BLaER1 treated with 17β-estradiol and CSF1 and Interleukin-3, amounts not matched to agents 10 nM and 100 nM (cell line): Measurements from ENCODE around the gene PRPF6.

ENCODE experiments used
- H3K27ac ChIP-seq, 11 experiments: shearing (Covaris generic); formaldehyde crosslinking; 2 replicates each; pipeline ENCODE4 v1.8.1; 2022
- H3K27me3 ChIP-seq, 11 experiments: shearing (Covaris generic); formaldehyde crosslinking; 2 replicates each; pipeline ENCODE4 v1.8.1; 2022
- H3K36me3 ChIP-seq, 11 experiments: shearing (Covaris generic); formaldehyde crosslinking; 2 replicates each; pipeline ENCODE4 v1.8.1; 2022
- H3K4me1 ChIP-seq, 10 experiments: shearing (Covaris generic); formaldehyde crosslinking; 2 replicates each; pipeline ENCODE4 v1.8.1; 2022
- H3K4me2 ChIP-seq, 11 experiments: shearing (Covaris generic); formaldehyde crosslinking; 2 replicates each; pipeline ENCODE4 v1.8.1; 2022
- H3K4me3 ChIP-seq, 10 experiments: shearing (Covaris generic); formaldehyde crosslinking; 2 replicates each; pipeline ENCODE4 v1.8.1; 2022
- H3K9ac ChIP-seq, 11 experiments: shearing (Covaris generic); formaldehyde crosslinking; 2 replicates each; pipeline ENCODE4 v1.8.1; 2022
- H3K9me3 ChIP-seq, 11 experiments: shearing (Covaris generic); formaldehyde crosslinking; replicated peaks in 1 of 11; 2 replicates each; pipeline ENCODE4 v1.8.1; 2022
- H4K20me1 ChIP-seq, 11 experiments: shearing (Covaris generic); formaldehyde crosslinking; 2 replicates each; pipeline ENCODE4 v1.8.1; 2022
- Cebpa-rat ChIP-seq, 11 experiments: shearing (Covaris generic); IDR thresholded peaks; 2 replicates each; pipeline ENCODE4 v1.8.1; 2022

The PRPF6 gene

DNA sequence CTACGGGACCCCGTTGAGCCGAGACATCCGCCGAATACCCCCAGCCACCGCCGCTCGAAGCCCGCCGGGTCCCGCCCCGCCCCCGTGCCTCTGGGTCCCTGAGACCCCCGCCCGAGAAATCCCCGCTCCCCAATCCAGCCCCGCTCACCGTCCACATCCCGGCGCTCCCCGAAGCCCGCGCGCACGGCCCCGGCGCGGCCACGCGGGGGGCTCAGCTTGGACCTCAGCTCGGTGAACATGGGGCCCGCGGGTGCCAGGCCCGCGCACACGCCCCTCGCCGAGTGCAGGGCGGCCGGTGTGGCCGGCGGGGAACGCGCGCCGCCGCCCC, 1.7 kb upstream of the PRPF6 start:
- Histone ChIP-seq H3K4me2 (peak overlapping the region; percentile 97 to 100 (median 100)), H3K27ac (peak overlapping the region in 10 of 11 experiments; percentile 13 to 87 (median 80); a peak in 18 of 22 replicates), H3K27me3 (no peaks in the 10 kb centered on the region), H4K20me1 (peaks cover 0 to 48% (median 24%) of the 10 kb centered on the region in 11 experiments; a peak in 17 of 22 replicates), H3K4me3 (peak overlapping the region; percentile 60 to 94 (median 86)), H3K36me3 (peaks cover 16 to 25% (median 19%) of the 10 kb centered on the region in 11 experiments), H3K9me3 (no peaks in the 10 kb centered on the region), H3K9ac (peak overlapping the region; percentile 76 to 85 (median 82)), H3K4me1 (peaks cover 45 to 59% (median 55%) of the 10 kb centered on the region in 10 experiments)
- no peak for TF ChIP-seq Cebpa-rat (IDR thresholded peaks at IDR 0.05)

GRCh38 chr20:63979557-63980316, 1.2 kb upstream of the PRPF6 start, which contains the start of gene SAMD10:
Gene SAMD10 (minus strand): TSS chr20:63979642. CDS start chr20:63979467, 175 bp downstream.
- Histone ChIP-seq H3K4me2 (peak within 1 kb of the TSS; percentile 97 to 100 (median 100)), H3K4me3 (peak within 1 kb of the TSS; percentile 78 to 94 (median 86))

GRCh38 chr20:63980317-63980805, 571 bp upstream of the PRPF6 start:
- no peaks in the 10 kb centered on the region for H3K9me3 ChIP-seq
- H3K27ac ChIP-seq: peak overlapping the region in 10 of 11 experiments; percentile 28 to 87 (median 80); a peak in 20 of 22 replicates
- H3K4me1 ChIP-seq: peaks cover 41 to 57% (median 54%) of the 10 kb centered on the region in 10 experiments

More at GRCh38 chr20:63979557-63980316, 1.2 kb upstream of the PRPF6 start, which contains the start of gene SAMD10:
- Histone ChIP-seq H3K36me3 (peaks cover 22 to 30% (median 24%) of the 10 kb centered on the region in 11 experiments), H3K27ac (peak within 1 kb of the TSS in 10 of 11 experiments; percentile 43 to 87 (median 80); a peak in 20 of 22 replicates), H4K20me1 (peaks cover 0 to 49% (median 30%) of the 10 kb centered on the region in 11 experiments; a peak in 17 of 22 replicates), H3K27me3 (no peaks in the 10 kb centered on the region), H3K9me3 (no peaks in the 10 kb centered on the region), H3K4me1 (peaks cover 41 to 57% (median 54%) of the 10 kb centered on the region in 10 experiments), H3K9ac (peak within 1 kb of the TSS; percentile 76 to 86 (median 83))
- no peak for TF ChIP-seq Cebpa-rat (IDR thresholded peaks at IDR 0.05)

DNA sequence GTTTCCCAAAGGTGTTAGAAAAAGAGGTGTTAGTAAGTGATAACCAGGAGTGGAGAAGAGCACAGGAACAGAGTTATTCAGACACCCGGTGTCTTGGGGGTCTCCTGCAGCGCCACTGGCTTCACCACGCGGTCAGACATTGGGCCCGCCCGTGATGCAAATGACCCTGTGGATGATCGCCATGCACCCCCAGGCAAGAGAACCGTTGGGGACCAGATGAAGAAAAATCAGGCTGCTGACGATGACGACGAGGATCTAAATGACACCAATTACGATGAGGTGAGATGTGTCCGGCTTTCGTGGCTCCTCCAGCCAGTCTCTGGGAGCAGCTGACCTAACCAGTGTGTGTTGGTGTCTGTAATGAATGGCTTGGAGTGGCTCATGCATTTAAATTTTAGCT, 2.0 kb downstream of the PRPF6 start:
- Histone ChIP-seq H4K20me1 (peaks cover 0 to 57% (median 31%) of the 10 kb centered on the region in 11 experiments; a peak in 18 of 22 replicates), H3K27ac (peak overlapping the region in 1 of 11 experiments; percentile 20; a peak in 1 of 22 replicates), H3K9ac (peak overlapping the region in 10 of 11 experiments; percentile 69 to 89 (median 83); a peak in 14 of 22 replicates), H3K4me1 (peaks cover 38 to 45% (median 43%) of the 10 kb centered on the region in 10 experiments), H3K9me3 (no peaks in the 10 kb centered on the region), H3K4me3 (no peak overlapping the region), H3K36me3 (peaks cover 51 to 58% (median 55%) of the 10 kb centered on the region in 11 experiments), H3K4me2 (peak overlapping the region in 10 of 11 experiments; percentile 89 to 100 (median 98); a peak in 17 of 22 replicates), H3K27me3 (no peaks in the 10 kb centered on the region)
- no peak for TF ChIP-seq Cebpa-rat (IDR thresholded peaks at IDR 0.05)

More at GRCh38 chr20:63980317-63980805, 571 bp upstream of the PRPF6 start:
- no peak for TF ChIP-seq Cebpa-rat (IDR thresholded peaks at IDR 0.05)
- peak overlapping the region; percentile 97 to 100 (median 100) for H3K4me2 ChIP-seq
- H4K20me1 ChIP-seq: peaks cover 0 to 55% (median 31%) of the 10 kb centered on the region in 11 experiments; a peak in 17 of 22 replicates
- H3K36me3 ChIP-seq: peaks cover 28 to 35% (median 31%) of the 10 kb centered on the region in 11 experiments
- H3K27me3 ChIP-seq: no peaks in the 10 kb centered on the region
- peak overlapping the region; percentile 43 to 86 (median 83); a peak in 20 of 22 replicates for H3K9ac ChIP-seq
- peak overlapping the region; percentile 78 to 94 (median 86); a peak in 19 of 20 replicates for H3K4me3 ChIP-seq

DNA sequence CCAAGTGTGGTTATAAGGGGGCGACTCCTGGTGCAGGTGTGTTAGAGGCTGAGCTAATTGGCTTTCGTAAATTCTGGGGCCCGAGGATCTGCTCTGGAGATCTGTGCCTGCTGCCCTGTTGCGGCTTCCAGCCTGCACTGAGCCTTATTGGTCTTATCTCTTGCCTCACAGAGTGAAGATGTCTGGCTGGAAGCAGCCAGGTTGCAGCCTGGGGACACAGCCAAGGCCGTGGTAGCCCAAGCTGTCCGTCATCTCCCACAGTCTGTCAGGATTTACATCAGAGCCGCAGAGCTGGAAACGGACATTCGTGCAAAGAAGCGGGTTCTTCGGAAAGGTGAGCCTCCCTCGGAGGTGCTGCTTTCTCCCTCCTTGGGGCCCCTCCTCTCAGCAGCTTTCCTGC, 20.0 kb downstream of the PRPF6 start:
- Histone ChIP-seq H3K9ac (no peak overlapping the region), H3K27ac (no peak overlapping the region), H3K4me2 (peak overlapping the region in 7 of 11 experiments; percentile 7 to 92 (median 85); a peak in 7 of 22 replicates), H3K27me3 (no peaks in the 10 kb centered on the region), H3K4me3 (no peak overlapping the region), H3K4me1 (peaks cover 31 to 51% (median 49%) of the 10 kb centered on the region in 10 experiments), H3K36me3 (peaks cover 65 to 98% (median 85%) of the 10 kb centered on the region in 11 experiments), H4K20me1 (peaks cover 44 to 85% (median 62%) of the 10 kb centered on the region in 11 experiments), H3K9me3 (no peaks in the 10 kb centered on the region)
- no peak for TF ChIP-seq Cebpa-rat (IDR thresholded peaks at IDR 0.05)

GRCh38 chr20:64001607-64002011, 20.7 kb downstream of the PRPF6 start:
- H3K27ac ChIP-seq: no peak overlapping the region
- H3K27me3 ChIP-seq: no peaks in the 10 kb centered on the region
- no peaks in the 10 kb centered on the region for H3K9me3 ChIP-seq
- H4K20me1 ChIP-seq: peaks cover 51 to 86% (median 69%) of the 10 kb centered on the region in 11 experiments
- peak overlapping the region in 7 of 11 experiments; percentile 7 to 92 (median 85); a peak in 12 of 22 replicates for H3K4me2 ChIP-seq
- no peak overlapping the region for H3K4me3 ChIP-seq
- peaks cover 38 to 58% (median 56%) of the 10 kb centered on the region in 10 experiments for H3K4me1 ChIP-seq
- H3K9ac ChIP-seq: peak overlapping the region in 3 of 11 experiments; percentile 5 to 29 (median 12); a peak in 1 of 22 replicates
- peaks cover 58 to 98% (median 85%) of the 10 kb centered on the region in 11 experiments for H3K36me3 ChIP-seq
- no peak for TF ChIP-seq Cebpa-rat (IDR thresholded peaks at IDR 0.05)

GRCh38 chr20:64003960-64004725, 23.2 kb downstream of the PRPF6 start:
- Histone ChIP-seq H3K9ac (peak overlapping the region in 6 of 11 experiments; percentile 9 to 58 (median 43); a peak in 10 of 22 replicates), H3K9me3 (peaks cover 0 to 5% (median 0%) of the 10 kb centered on the region in 11 experiments; a peak in 2 of 22 replicates), H3K27me3 (no peaks in the 10 kb centered on the region), H3K4me3 (0 out of 20 replicates have a peak overlapping the region, but pooled peaks of 2 of the 10 experiments have one; percentile 2 to 19), H4K20me1 (peaks cover 73 to 100% (median 87%) of the 10 kb centered on the region in 11 experiments), H3K4me2 (peak overlapping the region; percentile 52 to 92 (median 77)), H3K36me3 (peaks cover 46 to 91% (median 78%) of the 10 kb centered on the region in 11 experiments), H3K27ac (peak overlapping the region in 6 of 11 experiments; percentile 6 to 71 (median 52); a peak in 9 of 22 replicates), H3K4me1 (peaks cover 53 to 83% (median 80%) of the 10 kb centered on the region in 10 experiments)
- no peak for TF ChIP-seq Cebpa-rat (IDR thresholded peaks at IDR 0.05)

GRCh38 chr20:64005394-64005793, 24.5 kb downstream of the PRPF6 start:
- peaks cover 61 to 96% (median 93%) of the 10 kb centered on the region in 10 experiments for H3K4me1 ChIP-seq
- peaks cover 0 to 5% (median 0%) of the 10 kb centered on the region in 11 experiments; a peak in 2 of 22 replicates for H3K9me3 ChIP-seq
- TF ChIP-seq Cebpa-rat (IDR thresholded peaks at IDR 0.05): peak in 3 of 11 experiments; percentile 39 to 48 (median 41); a peak in 3 of 22 replicates
- peak overlapping the region in 6 of 11 experiments; percentile 9 to 71 (median 47); a peak in 9 of 22 replicates for H3K27ac ChIP-seq
- peaks cover 46 to 91% (median 76%) of the 10 kb centered on the region in 11 experiments for H3K36me3 ChIP-seq
- H3K4me3 ChIP-seq: no peak overlapping the region
- peak overlapping the region in 5 of 11 experiments; percentile 29 to 58 (median 52); a peak in 7 of 22 replicates for H3K9ac ChIP-seq
- no peaks in the 10 kb centered on the region for H3K27me3 ChIP-seq
- peaks cover 86 to 100% (median 96%) of the 10 kb centered on the region in 11 experiments for H4K20me1 ChIP-seq
- H3K4me2 ChIP-seq: peak overlapping the region; percentile 52 to 92 (median 77)
